Activated CD4-positive, CD25-positive, alpha-beta regulatory T cell treated with anti-CD3 and anti-CD28 coated beads, Interleukin-2, amount 50 U/mL, for 72 hours (primary cell): Measurements from ENCODE around the gene C3orf18.

Source experiments
- DNase-seq: peaks from one replicate; pipeline ENCODE4 v3.0.0; 2021

Gene C3orf18

DNA sequence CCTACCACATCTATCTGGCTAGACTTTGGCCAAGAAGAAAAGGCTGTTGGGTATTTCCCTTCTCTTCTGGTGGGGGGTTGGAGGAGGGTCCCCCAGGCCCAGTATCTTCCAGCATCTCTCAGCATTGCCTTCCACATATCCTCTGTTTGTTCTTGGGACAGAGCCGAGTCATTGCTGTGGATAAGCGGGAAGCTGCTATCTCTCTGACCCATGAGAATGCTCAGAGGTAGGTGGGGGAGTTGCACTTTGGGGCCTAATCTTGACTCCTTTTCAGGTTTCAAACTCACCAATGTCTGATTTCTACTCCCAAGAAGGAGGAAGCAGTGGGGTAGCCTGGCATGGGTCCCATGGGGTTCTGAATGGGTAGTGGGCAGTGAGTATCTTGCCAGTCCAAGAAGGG lies 9.8 kb upstream of the C3orf18 start:
- DNase-seq: no peak

DNA sequence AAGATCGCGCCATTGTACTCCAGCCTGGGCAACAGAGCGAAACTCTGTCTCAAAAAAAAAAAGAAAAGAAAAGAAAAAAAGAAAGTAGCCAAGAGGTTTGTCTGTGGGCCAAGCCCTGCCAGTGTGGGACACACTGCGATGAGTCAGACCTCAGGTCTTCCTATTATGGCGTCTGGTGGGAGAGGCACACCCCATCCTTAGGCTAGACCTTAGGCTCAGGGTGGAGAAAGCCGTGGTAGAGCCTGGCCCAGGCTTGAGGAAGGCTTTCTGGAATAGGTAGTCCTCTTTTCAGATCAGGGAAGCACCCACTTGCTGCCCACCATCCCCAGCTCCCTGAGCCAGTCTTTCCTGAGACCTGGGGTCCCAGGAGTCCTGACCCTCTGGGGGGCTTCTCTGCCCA lies 7.8 kb upstream of the C3orf18 start:
- DNase-seq: no peak

DNA sequence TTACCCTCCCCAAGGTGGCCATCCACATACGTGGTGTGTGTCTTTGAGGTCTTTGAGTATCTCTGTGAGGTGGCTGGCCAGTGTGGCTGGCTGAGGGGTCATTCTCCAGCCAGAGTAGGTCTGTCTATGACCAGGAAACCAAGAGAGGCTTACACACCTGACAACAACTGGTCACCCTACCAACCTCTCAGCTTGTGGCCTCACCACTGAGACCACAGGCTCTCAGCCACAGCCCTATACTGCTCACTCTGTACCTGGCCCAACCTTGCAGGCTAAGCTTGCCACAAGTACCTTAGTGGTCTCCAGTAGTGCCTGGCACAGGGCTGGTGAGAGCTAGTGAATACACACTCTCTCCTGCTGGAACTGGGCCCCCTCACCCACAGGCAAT lies 6.9 kb upstream of the C3orf18 start:
- peak; percentile 66 for DNase-seq

DNA sequence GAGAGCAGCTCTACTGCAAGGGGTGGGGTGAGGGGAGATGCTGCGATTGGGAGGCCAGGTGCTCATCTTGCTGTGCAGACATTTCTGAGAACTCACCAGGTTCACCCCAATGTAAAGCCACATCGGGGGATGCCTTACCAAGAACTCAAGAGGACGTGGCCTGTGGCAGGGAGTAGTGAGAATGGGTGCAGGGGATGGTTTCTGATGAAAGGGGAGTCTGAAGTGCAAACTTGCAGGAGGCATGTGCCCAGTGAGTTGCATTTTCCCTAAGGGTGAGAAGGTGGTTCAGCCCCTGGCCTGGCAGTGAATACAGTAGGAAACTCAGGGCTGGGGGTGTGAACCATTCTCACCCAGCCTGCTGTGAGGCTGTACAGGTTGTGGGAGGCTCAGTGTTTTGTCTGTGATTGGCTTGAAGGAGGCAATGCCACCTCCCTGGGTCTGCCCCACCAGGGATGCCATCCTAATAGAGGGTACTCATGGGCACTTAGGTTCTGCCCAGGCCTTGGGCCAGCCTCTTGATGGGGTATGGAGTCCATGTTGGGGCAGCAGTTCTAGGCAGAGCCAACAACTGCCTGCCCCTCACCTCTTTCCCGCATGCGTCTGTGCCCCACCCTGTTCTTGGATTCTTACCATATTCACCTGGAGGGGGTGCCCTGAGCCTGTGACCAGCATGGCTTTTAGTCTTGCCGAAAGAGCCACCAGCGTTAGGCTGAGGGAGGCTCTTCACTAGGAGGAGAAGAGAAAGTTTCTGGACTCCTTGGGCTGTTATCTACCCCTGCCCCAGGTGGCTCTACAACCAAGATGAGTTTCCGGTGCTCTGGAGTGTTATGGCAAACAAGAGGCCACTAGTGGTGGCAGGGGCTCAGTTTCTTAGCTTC lies 6.3 kb upstream of the C3orf18 start:
- peak; percentile 65 for DNase-seq

DNA sequence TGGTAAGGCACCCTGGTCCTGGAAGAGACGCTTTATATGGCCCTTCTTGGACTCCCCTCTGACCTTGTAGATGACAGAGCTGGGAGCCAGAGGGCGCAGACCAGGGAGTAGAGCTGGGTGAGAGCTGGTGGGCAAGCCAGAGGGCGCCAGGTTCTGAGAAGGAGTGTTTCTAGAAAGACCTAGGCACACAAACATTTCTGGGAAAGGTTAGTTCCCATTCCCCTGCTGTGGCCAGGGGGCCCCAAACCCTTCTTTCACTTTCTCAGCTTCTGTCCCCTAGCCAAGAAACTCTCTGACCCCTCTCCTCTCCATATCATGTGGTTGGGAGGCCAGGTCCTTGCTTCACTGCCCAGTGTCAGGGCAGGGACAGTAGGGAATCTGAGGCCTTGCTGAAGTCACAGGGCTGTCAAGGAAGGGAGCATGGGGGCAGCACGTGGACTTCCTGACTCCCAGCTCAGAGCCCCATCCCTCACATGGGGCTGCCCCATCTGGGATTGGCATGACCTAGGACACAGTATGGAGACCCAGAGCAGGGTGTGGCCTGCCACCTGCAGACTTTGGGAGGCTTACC lies 5.3 kb upstream of the C3orf18 start:
- no peak for DNase-seq

- peak; percentile 83 for DNase-seq
Observed at GRCh38 chr3:50572158-50572557, 4.6 kb upstream of the C3orf18 start.

GRCh38 chr3:50571486-50571885 lies 3.9 kb upstream of the C3orf18 start:
- DNase-seq: no peak

DNA sequence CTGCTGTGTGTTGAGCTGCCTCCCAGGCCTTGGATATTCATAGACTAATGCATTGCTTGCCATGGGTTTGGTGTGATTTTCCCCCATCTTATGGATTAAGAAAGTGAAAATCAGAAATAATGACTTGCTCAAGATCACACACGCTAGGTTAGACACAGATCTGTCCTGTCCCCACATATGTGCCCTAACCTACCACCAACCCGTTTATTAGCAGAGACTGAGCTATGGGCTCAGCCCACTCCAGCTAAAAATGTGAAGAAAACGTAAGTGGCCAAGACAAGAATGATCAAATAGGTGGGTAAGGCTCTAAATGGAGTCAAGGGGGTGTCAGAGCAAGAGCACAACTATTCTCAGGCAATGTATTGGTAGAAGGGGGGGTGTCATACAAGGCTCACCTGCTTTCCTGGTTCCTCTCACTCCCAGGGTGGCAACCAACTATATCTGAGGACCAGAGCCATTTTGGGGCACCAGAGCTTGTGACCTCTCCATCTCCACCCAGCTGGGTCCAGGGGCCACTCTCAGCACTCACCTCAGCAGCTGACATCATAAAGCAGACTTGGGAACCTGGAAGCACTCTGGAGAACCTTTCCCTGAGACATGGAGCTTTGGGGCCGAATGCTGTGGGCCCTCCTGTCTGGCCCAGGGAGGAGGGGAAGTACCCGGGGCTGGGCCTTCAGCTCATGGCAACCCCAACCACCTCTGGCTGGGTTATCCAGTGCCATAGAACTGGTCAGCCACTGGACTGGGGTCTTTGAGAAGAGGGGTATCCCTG lies 3.1 kb upstream of the C3orf18 start:
- no peak for DNase-seq

DNA sequence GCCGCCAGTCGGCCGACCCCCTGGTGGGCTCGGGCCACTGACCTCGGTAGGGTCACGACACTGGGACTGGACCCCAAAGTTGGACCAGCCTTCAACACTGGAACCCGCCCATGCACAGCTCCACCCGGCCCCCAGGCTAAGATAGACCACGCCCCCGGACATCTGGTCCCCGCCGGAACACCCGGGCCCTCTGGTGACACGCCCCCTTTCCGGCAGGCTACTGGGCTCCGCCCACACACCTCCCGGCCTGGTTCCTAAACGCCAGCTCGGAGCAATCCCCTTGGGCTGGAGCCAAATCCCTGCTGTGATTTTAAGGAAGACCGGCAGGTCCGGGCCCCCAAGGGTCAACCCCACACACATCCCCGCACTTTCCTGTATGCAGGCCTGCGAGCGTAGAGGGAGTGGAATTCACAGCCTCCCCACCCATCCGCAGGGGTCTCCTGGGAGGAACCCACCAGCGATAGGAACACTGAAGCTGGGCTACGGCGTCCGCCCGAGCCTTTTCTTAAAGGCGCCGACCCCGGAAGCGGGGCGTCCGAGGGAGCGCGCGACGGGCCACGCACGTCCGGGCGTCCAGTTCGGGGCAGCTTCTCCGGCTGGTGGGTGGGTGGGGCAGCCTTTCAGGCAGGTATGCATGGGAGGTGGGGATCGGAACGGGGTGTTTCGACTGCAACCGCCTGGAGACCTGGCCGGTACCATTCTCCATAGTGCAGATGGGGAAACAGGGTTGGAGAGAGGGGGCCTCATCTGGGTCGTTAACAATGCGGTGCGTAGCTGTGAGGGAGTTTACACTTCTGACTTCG lies 1.6 kb upstream of the C3orf18 start, which contains the start of gene HEMK1:
TSS of gene HEMK1 (plus strand) at position 576 of the 803 bp plus-strand sequence. CDS start 1,583 bp downstream, outside the sequence.
- DNase-seq: peak; percentile 92

DNA sequence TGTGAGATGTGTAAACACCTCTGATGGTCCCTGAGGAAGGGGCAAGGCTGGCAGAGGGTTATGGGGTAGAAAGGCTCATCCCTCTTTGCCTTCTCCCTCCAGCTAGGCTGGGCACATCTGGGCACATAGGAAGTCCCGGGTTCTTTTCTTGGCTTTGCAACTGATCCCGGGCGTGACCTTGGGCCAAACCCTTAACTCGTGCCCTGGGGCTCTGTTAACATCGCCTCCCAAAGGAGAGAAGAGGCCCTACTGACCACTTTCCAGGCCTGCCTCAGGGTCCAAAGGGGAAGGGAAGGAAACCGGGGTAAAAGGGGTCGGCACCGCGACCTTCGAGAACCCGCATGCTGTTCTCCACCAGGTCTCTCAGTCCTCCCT lies 549 bp downstream of the C3orf18 start:
- DNase-seq: no peak

DNA sequence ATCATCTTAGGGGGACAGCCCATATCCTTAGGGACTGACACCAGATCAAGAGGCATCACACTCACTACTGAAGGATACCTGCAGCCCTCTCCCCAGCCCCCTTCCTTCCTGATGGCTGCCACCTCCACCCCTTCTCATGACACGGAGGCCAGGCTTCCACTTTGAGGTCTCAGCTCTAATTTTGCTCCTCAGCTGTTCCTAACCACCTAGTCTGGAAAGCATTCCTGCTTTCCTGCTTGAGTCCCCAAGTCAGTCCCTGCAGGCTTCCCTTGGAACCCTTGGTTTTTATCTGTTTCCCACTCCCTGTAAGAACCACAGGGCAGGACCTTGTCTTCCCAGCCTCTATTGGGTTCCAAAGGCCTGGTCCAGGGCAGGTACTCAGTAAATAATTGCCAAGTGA lies 3.2 kb downstream of the C3orf18 start:
- no peak for DNase-seq

DNA sequence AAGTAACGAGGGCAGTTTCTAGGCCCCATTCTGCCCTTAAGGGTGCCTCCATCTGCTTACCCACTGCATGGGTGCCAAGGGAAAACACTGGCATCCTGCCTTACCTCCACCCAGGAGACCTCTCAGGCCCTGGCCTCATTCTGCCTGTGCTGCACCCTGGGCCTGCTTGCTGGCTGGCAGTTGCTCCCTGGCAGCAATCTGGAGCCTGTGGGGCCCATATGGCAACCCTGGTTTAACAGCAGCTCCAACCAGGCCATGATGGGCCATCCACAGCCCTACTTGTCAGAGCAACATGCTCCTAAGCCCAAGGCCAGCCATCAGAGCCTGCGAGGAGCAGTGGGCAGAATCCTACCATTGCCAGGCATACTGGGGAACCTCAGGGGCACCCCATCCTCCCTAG lies 3.7 kb downstream of the C3orf18 start:
- no peak for DNase-seq

GRCh38 chr3:50562861-50563260 lies 4.7 kb downstream of the C3orf18 start:
- no peak for DNase-seq

DNA sequence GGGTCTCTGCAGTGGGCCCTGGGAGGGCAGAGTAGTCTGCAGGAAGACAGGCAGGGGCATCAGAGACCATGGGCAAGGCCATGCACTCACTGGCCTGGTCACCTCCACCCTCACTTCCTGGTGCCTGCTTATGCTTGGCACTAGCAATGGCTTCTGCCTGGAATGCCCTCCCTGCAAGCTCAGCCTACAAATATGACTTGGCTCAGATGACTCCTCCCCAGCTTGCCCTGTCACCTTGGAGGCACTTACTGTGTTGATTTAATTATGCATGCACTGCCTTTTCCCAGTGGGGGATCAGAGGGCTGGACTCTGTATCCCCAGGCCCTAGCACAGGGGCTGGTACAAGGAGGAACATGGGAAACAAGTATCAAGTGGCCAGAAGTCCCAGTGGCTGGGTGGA lies 7.8 kb downstream of the C3orf18 start:
- DNase-seq: no peak

DNA sequence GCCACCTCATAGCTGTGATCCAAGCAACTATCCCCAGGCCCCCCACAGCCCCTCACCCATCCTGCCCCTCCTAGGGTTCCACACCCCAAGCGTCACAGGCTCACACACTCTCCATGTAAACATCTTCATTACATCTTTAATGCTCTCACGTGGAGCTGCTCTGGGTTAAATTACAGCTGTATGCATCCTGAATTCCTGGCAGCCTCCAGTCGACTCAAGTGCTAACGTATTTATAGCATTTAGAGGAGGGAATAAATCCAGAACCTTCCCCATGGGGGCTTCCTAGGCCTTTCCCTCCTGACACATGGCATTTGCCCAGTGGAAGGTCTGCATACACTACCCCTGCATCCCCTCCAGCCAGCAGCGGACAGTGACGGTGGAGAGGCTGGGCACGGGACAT lies 9.6 kb downstream of the C3orf18 start:
- no peak for DNase-seq

GRCh38 chr3:50557106-50557505 lies 10.4 kb downstream of the C3orf18 start:
- no peak for DNase-seq

- DNase-seq: no peak
Observed at GRCh38 chr3:50554553-50554952, 13.0 kb downstream of the C3orf18 start.

- DNase-seq: no peak
Observed at GRCh38 chr3:50552598-50552997, 14.9 kb downstream of the C3orf18 start.

- no peak for DNase-seq
Observed at GRCh38 chr3:50551681-50552435, 15.7 kb downstream of the C3orf18 start.

DNA sequence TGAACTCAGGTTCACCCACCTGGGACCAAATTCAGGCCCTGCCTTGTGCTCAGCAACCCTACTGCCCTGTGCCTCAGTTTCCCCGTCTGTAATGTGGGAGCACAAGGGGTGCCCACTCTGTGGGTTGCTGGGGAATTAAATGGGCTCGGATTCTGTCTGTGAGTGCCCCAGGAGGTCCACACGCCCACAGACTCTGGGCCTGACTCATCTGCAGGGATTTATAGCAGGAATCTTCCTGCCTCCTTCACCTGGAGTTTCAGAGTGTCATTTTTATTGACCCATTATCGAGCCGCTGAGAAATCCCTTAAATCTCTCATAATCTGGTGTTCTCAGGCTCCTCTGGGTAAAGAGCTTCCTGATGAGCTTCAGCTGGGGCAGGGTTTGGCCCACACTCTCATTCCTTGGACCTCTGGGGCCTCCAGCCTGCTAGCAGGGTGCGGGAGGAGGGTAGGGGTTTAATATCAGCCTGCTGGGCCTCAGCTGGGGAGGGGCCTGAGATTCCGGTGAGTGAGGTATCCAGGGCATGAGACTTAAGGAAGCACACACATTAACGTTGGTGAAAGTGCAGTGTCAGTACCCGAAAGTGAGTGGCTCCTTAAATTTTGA lies 16.4 kb downstream of the C3orf18 start:
- no peak for DNase-seq

DNA sequence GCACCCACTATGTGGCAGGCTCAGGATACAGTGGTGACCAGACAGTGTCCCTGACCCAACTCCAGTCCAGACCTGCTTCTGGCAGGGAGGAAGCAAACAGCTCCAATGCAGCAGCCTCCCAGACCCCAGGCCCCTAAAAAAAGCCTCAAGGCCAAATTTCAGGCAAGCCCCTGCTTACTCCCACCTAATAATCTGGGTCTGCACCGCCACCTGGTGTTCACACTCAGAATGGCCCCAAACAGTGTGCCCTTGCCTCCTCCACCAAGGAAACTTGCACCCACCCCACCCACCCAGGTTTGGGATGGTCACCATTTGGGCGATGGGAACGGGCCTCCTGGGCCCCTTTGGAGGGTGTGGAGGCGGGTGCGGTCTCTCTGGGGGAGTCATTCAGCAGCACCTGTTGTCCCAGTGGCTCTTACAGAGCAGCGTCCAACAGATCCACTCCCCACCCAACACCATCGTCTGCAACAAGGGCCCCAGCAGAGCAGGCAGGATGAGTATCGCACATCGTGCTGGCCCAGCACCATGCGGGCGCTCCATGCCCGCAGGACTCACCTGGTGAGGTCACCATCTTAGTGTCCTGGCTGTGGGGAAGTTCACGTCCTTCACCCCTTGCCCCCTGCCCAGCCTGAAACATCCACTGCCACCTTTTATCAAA lies 17.3 kb downstream of the C3orf18 start:
- DNase-seq: peak; percentile 72
